DMS79 (cell line): ENCODE data around the gene FASTK.

Experiments used
- DNase-seq: peaks from one replicate; lab custom pipeline; 2025; lab: John Stamatoyannopoulos, UW

Gene FASTK

DNA sequence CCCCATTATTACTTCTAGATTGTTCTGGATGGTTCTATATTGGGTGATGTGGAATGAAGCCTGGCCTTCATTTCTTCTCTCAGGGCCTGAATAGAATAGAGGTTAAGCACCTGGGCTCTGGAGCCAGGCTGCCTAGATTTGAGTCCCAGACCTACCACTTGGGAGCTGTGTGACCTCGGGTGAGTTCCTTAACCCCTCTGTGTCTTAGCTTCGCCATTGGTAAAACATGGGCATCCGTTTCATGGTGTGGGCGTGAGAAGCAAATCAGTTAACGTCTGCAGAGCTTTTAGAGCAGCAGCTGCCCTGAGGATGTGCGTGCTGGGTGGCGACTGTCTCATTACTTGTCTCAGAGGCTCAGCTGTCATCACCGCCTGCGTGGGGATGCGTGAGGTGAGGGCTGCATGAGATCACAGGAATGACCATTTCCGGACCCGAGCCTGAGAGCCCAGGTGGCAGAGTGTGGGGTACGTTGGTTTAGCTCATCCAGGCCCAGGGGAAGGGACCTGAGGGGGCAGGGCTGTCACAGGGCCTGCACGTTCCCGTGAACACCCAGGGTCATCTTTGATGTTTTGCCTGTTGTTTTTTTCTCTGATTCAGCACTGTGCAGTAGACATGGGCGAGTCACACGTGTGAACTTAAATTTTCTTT, 15.3 kb upstream of the FASTK start:
- no peak for DNase-seq

DNA sequence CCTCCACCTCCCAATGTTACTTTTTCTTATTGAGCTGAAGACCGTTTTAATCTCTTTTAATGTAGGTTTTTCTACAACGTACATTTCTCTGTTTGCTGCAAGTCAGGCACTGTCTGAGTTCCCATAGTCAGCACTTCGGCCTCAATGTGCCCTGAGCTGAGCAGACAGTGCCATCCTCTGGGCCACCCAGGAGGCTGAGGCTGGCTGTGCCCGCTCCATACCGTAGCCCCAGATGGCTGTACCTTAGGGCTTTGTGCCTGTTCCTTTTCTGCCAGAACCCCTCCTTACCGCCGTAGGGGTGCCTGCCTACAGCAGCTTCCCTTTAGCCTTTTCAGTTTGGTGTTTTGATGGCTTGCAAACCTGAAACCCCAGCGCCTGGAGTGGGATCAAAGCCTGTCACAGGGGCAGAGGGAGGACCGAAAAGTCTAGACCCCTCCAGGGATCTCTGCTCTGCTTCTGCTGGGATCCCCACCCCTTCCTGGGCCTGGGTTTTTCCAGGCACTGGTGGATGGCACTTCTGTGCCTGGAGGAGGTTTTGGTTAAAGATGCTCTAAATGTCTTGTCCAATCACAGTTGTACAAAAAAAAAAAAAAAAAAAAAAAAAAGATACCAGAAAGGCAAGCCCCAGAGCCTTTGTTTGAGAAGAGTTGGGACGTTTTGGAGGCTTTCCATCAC, 14.7 kb upstream of the FASTK start:
- no peak for DNase-seq

DNA sequence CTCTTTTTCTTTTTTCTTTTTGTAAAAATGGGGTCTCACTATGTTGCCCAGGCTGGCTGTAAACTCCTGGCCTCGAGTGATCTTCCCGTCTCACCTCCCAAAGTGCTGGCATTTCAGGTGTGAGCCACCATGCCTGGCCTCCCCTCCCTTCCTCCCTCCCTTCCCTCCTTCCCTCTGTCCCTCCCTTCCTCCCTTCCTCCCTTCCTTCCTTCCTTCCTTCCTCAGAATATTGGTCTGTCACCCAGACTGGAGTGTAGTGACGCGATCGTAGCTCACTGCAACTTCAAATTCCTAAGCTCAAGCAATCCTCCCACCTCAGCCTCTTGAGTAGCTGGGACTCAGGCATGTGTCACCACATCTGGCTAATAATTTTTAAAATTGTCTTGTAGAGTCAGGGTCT, 14.1 kb upstream of the FASTK start:
- DNase-seq, result no peak

GRCh38 chr7:151093748-151094147, 13.1 kb upstream of the FASTK start:
- DNase-seq, result no peak

GRCh38 chr7:151091988-151092387, 11.4 kb upstream of the FASTK start:
- no peak for DNase-seq

GRCh38 chr7:151091431-151091830, 10.8 kb upstream of the FASTK start:
- no peak for DNase-seq

DNA sequence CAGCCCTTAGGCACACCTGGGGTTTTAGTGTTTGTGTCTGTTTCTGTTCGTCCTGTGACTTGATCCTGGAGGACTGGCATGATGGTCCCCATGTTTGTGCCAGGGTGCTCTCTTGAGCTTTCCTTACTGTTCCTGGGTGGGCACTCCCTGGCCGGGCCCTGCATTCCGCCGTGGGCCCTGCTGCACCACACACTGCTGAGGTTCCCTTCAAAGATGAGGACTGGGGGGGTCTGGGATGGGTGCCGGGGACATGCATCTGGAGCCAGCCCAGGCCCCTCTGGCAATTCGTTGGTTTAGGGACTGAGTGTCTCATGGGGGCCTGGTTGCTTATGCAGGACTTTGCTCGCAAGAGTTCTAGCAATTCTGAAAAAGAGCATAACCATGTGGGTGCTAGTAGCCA, 10.4 kb upstream of the FASTK start:
- DNase-seq, result no peak

DNA sequence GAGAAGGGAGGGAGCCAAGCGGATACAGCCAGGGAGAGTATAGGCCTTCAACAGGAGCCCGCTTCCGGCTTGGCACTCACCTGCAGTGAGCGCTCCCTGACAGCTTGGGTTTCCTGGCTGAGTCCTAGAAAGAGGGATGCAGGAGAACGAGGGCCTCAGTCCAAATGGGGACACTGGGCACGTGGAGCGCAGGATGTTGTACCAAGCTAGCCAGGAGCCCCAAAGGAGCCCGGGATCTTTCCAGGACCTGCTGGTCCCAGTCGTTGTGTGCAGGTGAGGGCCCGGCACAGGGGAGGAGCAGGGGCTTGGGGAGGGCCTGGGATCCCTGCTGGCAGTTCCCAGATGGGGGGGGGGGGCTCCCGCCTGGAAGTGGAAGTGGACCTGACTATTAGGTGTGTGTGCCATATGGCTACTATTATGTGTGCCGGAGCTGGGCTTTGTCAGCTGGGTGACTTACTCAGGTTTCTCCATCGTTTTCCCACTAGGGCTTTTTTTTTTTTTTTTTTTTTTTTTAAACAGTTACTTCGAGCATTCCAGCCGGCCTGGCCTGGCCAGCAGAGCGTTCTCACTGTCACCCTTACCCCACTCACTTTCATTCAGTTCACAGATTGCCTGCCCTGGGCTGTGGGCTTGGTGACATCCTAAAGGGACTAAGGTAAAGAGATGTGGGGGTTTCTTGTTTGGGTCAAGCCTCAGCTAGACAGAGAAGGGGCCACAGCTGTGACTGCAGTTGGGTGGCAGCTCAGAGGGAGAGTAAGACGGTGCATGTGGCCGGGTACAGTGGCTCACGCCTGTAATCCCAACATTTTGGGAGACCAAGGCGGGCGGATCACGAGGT, 9.5 kb upstream of the FASTK start:
- DNase-seq, result no peak

GRCh38 chr7:151088856-151089699, 8.5 kb upstream of the FASTK start:
- no peak for DNase-seq

DNA sequence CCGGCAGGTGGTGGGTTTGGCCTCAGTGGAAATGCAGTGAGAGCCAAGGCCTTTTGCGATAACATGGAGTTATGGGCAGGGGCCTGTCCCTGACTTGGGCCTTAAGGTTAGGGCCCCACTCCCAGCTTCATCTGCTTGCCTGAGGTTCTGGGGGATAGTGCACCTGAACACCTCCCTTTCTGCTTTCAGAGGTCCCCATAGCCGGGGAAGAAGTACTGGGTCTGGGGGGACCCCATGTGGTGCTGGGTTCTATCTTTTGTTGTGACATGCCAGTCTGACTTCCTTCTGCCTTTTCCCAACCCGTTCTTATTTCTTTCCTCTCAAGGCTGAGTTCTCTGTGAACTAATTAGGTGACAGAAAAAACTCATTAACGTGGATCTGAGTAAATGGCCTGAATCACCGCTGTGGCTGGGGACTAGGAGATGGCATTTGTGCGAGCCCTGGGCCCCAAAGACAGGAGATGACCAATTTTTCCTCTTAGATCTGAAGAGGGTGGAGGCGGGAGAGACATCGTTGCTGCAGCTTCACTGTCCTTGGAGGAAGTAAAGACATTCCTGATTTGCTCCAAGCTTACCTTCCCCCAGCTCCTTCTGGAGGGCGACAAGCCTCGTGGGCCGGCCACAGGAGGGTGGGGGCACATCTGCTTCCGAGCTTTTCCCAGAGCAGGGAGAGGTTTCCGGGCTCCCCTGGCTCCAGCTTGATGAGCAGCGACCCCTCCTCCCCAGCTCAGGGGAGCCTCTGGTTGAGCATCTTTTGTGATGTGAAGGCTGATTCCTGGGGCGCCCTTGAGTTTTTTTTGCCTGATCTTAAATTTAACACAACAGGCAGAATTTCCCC, 7.6 kb upstream of the FASTK start:
- DNase-seq, result no peak

- DNase-seq, result no peak
Observed at GRCh38 chr7:151087245-151088018, 6.8 kb upstream of the FASTK start.

- DNase-seq, result no peak
Observed at GRCh38 chr7:151086802-151087244, 6.2 kb upstream of the FASTK start.

- DNase-seq, result no peak
Observed at GRCh38 chr7:151085691-151086620, 5.3 kb upstream of the FASTK start, which contains the start of gene AGAP3. Gene AGAP3, plus strand, starts transcription at chr7:151086475. Its CDS starts 267 bp downstream, at chr7:151086742.

DNA sequence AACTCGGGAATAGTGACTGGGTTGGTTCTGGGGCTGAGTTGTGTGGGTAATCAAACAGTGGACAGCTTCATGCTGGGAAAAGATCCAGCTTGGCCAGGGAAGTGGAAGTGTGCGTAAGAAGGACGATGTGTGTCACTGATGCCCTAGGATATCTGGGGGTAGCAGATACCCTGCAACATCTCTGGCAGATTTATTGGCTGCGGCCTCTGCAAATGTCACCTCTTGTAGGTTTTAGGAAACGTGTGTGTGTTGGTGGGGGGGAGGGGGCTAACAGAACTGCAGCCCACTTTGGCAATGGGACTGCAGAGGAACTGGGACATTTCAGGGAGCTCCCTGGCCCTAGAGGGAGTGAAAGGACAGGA, 4.7 kb upstream of the FASTK start:
- DNase-seq, result no peak

- no peak for DNase-seq
Observed at GRCh38 chr7:151083824-151084160, 3.2 kb upstream of the FASTK start.

GRCh38 chr7:151083071-151083823, 2.6 kb upstream of the FASTK start, which contains the start of gene TMUB1:
Gene TMUB1, minus strand, starts transcription at chr7:151083493. Its CDS starts 930 bp downstream, at chr7:151082563.
- DNase-seq, result no peak

DNA sequence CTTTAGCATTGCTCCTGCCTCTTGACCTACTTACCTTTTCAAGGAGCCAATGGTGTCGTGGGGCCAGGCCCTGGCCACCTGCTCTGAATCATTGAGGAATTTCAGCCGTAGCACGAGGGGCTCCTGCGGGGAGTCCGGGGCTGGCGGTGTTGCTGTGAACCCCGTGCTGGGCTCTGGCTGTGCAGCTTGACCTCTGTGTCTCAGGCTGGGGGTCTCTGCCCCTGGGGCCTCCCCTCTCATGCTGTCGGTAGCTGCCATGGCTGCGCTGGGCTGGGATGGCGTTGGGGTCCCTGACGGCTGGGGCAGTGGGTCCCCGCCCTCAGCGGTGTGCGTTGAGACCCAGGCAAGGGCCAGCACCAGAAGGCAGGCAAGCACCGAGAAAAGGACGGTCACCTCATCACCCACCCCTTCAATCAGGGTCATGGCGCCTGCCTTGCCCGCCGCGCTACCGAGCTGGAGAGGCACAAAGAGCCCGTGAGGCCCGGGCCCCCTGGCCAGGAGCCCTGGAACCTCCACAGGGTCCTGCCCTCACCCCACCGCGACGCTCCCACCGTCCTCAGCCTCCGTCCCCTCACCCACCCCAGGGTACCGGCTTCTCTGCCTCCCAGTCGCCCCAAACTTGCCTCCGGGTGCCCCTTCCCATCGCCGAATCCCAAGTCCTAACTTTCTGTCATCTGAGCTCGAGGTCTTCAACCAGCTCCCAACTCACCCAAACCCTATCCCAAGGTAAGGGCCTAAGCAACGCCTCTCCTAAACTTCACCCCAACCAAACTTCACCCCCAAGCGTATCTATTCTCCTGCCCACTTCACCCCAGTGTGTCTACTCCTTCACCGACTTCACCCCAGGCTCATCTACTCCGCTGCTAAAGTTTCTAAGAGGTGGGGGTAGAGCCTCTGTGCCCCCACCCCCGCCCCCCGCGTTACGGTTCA, 1.8 kb upstream of the FASTK start:
- no peak for DNase-seq
